ENCODE results near the gene MFAP4.

MFAP4 gene

DNA sequence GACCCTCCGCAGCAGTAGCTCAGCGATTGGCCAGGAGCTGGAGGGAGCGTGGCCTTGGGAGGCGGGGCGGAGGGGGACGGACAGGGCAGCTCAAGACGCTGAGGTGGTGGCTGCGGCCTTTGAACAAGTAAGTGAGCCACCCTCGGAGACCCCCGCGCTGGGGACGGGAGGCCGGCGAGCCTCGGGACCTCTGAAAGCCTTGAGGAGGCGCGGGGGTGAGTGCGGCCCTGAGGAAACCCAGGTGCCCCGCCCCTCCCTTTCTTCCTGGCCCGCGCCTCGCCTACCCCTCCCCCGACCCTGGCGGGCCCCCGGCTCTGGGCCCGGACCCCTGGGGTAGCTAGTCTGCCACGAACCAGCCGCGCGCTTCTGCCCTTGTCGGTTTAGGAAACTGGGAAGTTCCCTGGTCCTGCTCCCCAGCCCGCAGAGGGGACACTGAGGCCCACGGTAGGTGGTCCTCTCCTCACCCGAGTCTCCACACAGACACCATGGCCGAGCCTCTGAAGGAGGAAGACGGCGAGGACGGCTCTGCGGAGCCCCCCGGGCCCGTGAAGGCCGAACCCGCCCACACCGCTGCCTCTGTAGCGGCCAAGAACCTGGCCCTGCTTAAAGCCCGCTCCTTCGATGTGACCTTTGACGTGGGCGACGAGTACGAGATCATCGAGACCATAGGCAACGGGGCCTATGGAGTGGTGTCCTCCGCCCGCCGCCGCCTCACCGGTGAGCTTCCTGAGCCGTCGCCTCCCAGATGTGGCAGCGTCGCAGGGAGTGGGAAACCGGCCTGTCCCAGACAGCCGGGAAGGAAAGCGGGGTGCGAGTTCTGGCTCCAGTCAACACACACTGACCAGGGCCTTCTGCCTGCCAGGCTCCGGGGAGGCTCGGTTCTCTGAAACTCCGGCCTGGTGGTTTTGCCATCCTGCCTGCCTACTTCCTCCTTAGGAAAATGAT is 8.3 kb downstream of the MFAP4 start, which contains the start of gene MAPK7 (continued):
- TF ChIP-seq, protein P1, sequence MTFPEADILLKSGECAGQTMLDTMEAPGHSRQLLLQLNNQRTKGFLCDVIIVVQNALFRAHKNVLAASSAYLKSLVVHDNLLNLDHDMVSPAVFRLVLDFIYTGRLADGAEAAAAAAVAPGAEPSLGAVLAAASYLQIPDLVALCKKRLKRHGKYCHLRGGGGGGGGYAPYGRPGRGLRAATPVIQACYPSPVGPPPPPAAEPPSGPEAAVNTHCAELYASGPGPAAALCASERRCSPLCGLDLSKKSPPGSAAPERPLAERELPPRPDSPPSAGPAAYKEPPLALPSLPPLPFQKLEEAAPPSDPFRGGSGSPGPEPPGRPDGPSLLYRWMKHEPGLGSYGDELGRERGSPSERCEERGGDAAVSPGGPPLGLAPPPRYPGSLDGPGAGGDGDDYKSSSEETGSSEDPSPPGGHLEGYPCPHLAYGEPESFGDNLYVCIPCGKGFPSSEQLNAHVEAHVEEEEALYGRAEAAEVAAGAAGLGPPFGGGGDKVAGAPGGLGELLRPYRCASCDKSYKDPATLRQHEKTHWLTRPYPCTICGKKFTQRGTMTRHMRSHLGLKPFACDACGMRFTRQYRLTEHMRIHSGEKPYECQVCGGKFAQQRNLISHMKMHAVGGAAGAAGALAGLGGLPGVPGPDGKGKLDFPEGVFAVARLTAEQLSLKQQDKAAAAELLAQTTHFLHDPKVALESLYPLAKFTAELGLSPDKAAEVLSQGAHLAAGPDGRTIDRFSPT (tag by site-specific recombination; IDR thresholded peaks at IDR 0.05): peak; percentile 6; the same call in 1 of the 2 replicates
- TF ChIP-seq ZNF701 (tag by site-specific recombination; IDR thresholded peaks at IDR 0.05) (no peak), SCRT2 (tag by site-specific recombination; IDR thresholded peaks at IDR 0.05) (no peak), ZNF423 (tag by site-specific recombination; IDR thresholded peaks at IDR 0.05) (0 out of 2 replicates have a peak, but pooled peaks have one; percentile 8), TRIM28 (IDR thresholded peaks at IDR 0.05; ENCODE audit: borderline replicate concordance, low read length) (no peak), PRDM1 (tag by site-specific recombination; IDR thresholded peaks at IDR 0.05) (no peak), ZFP41 (tag by site-specific recombination; IDR thresholded peaks at IDR 0.05; ENCODE audit: borderline replicate concordance) (no peak), ZNF510 (tag by site-specific recombination; IDR thresholded peaks at IDR 0.05; ENCODE audit: insufficient replicate concordance) (no peak), ZNF660 (tag by site-specific recombination; IDR thresholded peaks at IDR 0.05) (no peak), HOXD13 (CRISPR knock-in tag; IDR thresholded peaks at IDR 0.05; ENCODE audit: borderline replicate concordance) (no peak), ZBTB21 (tag by site-specific recombination; IDR thresholded peaks at IDR 0.05) (no peak), ZNF623 (tag by site-specific recombination; IDR thresholded peaks at IDR 0.05) (no peak), ZNF184 (tag by site-specific recombination; IDR thresholded peaks at IDR 0.05) (no peak), KLF10 (tag by site-specific recombination; IDR thresholded peaks at IDR 0.05) (no peak), ZNF561 (tag by site-specific recombination; IDR thresholded peaks at IDR 0.05; ENCODE audit: borderline replicate concordance) (0 out of 2 replicates have a peak, but pooled peaks have one; percentile 40), GLIS2 (tag by site-specific recombination; IDR thresholded peaks at IDR 0.05) (peak; percentile 94), ZNF24 (tag by site-specific recombination; IDR thresholded peaks at IDR 0.05) (0 out of 2 replicates have a peak, but pooled peaks have one; percentile 29), ZFP3 (tag by site-specific recombination; IDR thresholded peaks at IDR 0.05; ENCODE audit: low read depth) (no peak), KLF16 (tag by site-specific recombination; IDR thresholded peaks at IDR 0.05) (peak; percentile 49; the same call in 1 of the 2 replicates), ZSCAN16 (tag by site-specific recombination; IDR thresholded peaks at IDR 0.05) (no peak), ZNF830 (tag by site-specific recombination; IDR thresholded peaks at IDR 0.05; ENCODE audit: low read depth) (no peak), ZNF302 (tag by site-specific recombination; IDR thresholded peaks at IDR 0.05; ENCODE audit: low read depth) (no peak), CTCF (tag by site-specific recombination; IDR thresholded peaks at IDR 0.05) (no peak)
- TF ChIP-seq, protein P2, sequence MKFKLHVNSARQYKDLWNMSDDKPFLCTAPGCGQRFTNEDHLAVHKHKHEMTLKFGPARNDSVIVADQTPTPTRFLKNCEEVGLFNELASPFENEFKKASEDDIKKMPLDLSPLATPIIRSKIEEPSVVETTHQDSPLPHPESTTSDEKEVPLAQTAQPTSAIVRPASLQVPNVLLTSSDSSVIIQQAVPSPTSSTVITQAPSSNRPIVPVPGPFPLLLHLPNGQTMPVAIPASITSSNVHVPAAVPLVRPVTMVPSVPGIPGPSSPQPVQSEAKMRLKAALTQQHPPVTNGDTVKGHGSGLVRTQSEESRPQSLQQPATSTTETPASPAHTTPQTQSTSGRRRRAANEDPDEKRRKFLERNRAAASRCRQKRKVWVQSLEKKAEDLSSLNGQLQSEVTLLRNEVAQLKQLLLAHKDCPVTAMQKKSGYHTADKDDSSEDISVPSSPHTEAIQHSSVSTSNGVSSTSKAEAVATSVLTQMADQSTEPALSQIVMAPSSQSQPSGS (tag by site-specific recombination; IDR thresholded peaks at IDR 0.05; ENCODE audit: low read depth): no peak
- TF ChIP-seq, protein P3, sequence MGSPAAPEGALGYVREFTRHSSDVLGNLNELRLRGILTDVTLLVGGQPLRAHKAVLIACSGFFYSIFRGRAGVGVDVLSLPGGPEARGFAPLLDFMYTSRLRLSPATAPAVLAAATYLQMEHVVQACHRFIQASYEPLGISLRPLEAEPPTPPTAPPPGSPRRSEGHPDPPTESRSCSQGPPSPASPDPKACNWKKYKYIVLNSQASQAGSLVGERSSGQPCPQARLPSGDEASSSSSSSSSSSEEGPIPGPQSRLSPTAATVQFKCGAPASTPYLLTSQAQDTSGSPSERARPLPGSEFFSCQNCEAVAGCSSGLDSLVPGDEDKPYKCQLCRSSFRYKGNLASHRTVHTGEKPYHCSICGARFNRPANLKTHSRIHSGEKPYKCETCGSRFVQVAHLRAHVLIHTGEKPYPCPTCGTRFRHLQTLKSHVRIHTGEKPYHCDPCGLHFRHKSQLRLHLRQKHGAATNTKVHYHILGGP (tag by site-specific recombination; IDR thresholded peaks at IDR 0.05): no peak
- TF ChIP-seq, protein P4, sequence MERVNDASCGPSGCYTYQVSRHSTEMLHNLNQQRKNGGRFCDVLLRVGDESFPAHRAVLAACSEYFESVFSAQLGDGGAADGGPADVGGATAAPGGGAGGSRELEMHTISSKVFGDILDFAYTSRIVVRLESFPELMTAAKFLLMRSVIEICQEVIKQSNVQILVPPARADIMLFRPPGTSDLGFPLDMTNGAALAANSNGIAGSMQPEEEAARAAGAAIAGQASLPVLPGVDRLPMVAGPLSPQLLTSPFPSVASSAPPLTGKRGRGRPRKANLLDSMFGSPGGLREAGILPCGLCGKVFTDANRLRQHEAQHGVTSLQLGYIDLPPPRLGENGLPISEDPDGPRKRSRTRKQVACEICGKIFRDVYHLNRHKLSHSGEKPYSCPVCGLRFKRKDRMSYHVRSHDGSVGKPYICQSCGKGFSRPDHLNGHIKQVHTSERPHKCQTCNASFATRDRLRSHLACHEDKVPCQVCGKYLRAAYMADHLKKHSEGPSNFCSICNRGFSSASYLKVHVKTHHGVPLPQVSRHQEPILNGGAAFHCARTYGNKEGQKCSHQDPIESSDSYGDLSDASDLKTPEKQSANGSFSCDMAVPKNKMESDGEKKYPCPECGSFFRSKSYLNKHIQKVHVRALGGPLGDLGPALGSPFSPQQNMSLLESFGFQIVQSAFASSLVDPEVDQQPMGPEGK (tag by site-specific recombination; IDR thresholded peaks at IDR 0.05): peak; percentile 45; the same call in 1 of the 2 replicates
- TF ChIP-seq, protein P5, sequence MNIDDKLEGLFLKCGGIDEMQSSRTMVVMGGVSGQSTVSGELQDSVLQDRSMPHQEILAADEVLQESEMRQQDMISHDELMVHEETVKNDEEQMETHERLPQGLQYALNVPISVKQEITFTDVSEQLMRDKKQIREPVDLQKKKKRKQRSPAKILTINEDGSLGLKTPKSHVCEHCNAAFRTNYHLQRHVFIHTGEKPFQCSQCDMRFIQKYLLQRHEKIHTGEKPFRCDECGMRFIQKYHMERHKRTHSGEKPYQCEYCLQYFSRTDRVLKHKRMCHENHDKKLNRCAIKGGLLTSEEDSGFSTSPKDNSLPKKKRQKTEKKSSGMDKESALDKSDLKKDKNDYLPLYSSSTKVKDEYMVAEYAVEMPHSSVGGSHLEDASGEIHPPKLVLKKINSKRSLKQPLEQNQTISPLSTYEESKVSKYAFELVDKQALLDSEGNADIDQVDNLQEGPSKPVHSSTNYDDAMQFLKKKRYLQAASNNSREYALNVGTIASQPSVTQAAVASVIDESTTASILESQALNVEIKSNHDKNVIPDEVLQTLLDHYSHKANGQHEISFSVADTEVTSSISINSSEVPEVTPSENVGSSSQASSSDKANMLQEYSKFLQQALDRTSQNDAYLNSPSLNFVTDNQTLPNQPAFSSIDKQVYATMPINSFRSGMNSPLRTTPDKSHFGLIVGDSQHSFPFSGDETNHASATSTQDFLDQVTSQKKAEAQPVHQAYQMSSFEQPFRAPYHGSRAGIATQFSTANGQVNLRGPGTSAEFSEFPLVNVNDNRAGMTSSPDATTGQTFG (tag by site-specific recombination; IDR thresholded peaks at IDR 0.05; ENCODE audit: borderline replicate concordance): no peak
